Inflammatory macrophage treated with lipopolysaccharide for 4 hours (primary cell): ENCODE measurements around the gene ABL1.
"Not testable (repeated sequence)": the region's sequence is repeated elsewhere in the genome, so short reads cannot be mapped to it uniquely, and the experiment has no call there.

ENCODE experiments used
- DNase-seq: peaks from one replicate; pipeline ENCODE4 v3.0.0-alpha.2; 2020

ABL1 gene

DNA sequence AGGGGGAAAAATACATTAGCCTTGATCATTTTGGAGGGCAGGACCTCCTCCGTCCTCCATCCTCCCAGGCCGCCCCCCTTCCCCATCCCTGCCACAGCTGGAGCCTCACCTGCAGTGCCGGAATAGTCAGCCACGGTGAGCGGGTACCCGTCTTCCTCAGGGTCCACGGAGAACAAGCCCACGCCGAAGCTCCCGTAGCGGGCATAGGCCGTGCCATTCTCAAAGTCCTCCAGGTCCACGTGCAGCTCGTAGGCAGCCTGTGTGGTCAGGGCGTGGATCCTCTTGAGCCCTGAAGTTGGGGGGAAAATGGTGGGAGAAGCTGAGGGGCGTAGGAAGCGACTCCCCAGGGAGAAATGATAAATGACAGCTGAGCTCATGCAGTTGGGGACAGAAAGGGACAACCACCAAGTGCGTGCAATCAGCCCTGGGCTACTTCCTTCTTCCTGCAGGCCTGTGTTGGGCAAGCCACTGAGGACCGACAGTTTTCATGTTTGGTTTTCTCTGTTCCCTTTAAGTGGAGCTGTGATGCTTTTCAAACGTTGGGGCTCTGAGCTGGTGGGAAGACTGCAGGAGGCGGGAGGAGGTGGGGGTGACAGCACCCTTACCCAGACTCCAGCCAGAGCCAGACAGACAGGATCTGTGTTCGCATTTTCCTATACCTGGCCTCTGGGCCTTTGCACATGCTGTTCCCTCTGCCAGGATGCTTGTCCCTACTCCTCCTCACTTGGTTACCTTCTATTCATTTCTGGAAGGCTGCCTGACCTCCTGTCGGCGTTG lies 70.3 kb downstream of the ABL1 start:
- DNase-seq = peak; percentile 27

DNA sequence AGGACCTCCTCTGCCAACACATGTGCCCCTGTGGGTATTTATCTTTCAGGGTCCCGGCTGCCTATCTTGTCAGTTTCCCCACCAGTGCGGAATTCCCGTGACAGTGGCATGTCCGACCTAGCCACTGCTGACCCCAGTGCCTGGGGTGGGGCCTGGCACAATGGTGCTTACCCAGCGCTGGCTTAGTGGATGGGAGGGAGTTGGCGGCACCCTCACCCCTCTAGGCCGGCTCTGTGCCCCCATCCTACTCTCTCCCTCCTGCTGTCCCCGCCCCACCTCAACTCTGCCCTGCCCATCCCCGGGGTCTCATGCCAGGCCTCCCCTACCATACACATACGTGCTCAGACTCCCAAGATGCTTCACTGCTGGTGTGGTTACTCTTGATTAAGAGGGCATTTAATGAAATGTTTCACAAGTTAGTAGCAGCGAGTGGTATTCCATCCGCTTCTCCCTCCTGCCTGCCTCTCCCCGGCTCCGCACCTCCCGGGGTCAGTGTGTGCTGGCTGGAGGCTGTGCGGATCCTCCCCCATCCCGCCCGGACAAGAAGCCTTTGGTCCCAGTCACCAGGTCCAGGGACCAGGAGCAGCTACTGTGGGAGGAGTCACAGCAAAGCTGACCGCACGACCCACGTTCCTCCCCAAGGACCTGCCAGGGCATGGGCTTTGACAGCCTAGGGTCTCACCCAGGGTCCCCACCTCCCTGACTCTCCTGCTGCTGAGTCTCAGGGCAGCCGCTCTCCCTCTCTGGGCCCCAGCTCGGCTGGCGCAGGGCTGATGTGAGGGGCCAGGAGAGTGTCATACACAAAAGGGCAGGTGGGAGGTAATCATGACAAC lies 71.1 kb downstream of the ABL1 start:
- DNase-seq = no peak

DNA sequence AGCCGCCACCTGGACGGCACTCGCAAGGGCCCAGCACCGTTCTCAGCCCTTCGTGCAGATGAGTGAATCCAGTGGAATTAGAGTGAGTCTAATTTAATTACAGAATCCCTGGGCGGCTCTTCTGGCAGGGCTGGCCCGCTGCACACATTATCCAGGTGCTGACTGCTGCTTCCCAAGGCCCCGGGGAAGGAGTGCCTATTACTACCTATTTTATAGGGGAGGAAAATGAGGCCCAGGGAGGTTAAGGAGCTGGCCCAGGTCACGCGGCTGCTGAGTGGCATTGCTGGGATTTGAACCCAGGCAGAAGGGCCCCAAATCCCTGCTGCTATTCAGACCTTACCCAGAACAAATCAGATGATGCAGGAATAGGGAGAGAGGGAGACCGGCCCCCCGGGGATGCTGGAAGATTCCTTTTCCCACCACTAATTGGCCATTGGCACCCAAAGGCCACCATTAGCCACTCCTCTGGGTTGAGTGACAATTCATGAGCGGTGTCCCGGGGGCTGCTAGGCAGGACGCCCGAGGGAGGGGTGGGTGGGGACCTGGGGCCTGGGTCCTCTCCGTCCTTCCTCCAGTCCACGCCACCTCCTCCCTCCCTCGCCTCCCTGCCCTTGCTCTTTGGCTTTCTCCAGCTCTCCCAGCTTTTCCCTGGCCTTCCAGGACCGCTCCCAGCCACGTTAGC lies 71.8 kb downstream of the ABL1 start:
- DNase-seq = no peak

DNA sequence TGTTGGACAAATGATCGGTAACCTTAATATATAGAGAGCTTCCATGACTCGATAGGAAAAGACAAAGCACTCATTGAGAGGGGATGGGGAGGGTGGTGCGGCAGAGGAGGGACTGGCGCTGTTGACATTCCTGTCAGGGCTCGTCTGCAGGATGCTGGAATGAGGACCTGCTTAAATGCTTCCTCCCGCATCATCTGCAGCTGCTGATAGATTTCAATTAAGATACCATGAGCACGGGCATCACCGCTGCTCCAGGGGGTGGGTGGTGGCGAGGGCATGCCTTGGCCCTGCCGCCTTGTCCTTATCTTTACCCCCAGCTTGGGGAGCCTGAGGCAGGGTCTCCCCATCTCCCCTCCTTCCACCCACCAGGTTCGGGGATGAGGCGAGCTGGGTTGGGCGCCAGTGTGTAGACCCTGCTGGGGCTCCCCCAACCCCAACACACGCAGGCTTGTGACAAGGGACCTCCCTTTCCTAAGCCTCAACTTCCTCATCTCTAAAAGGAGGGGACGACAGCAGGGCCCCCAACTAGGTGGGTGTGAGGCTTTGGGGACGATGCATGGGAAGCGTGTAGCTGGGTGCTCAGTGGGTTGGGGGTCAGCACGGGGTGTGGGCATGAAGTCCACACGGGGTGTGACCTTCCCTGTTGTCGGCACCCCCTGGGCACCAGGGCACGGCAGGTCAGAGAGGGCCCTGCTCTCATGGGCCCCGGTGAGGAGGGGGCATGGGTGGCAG lies 73.3 kb downstream of the ABL1 start:
- no peak for DNase-seq

DNA sequence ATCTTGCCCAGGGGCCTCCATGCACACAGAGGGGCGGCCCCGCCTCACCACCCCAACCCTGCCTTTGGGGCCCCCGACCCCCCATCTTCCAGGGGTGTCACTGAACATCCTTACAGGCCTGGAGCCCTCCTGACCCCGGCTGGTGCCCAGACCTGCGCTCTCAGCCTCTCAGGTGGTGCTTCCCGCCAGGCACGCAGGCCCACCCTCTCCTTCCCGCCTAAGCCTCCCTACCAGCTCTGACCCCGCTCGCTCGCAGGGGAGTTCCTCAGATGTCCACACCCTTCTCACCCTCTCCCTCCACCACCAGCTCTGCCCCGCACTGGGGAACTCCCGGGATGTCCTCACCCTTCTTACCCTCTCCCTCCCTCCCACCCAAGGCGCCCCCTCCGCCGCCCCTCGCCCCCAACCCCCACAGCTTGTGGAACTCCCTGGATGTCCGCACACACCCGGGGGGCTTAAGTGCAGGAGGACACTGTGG lies 73.9 kb downstream of the ABL1 start:
- DNase-seq = no peak

DNA sequence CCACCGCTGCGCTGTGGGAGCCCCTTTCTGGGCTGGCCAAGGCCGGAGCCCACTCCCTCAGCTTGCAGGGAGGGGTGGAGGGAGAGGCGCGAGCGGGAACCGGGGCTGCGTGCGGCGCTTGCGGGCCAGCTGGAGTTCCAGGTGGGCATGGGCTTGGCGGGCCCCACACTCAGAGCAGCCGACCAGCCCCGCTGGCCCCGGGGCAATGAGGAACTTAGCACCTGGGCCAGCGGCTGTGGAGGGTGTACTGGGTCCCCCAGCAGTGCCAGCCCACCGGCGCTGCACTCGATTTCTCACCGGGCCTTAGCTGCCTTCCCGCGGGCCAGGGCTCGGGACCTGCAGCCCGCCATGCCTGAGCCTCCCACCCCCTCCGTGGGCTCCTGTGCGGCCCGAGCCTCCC lies 75.0 kb downstream of the ABL1 start:
- DNase-seq = not testable (repeated sequence)

DNA sequence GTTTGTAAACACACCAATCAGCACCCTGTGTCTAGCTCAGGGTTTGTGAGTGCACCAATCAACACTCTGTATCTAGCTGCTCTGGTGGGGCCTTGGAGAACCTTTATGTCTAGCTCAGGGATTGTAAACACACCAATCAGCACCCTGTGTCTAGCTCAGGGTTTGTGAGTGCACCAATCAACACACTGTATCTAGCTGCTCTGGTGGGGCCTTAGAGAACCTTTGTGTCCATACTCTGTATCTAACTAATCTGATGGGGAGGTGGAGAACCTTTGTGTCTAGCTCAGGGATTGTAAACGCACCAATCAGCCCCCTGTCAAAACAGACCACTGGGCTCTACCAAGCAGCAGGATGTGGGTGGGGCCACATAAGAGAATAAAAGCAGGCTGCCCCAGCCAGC lies 75.6 kb downstream of the ABL1 start:
- not testable (repeated sequence) for DNase-seq

DNA sequence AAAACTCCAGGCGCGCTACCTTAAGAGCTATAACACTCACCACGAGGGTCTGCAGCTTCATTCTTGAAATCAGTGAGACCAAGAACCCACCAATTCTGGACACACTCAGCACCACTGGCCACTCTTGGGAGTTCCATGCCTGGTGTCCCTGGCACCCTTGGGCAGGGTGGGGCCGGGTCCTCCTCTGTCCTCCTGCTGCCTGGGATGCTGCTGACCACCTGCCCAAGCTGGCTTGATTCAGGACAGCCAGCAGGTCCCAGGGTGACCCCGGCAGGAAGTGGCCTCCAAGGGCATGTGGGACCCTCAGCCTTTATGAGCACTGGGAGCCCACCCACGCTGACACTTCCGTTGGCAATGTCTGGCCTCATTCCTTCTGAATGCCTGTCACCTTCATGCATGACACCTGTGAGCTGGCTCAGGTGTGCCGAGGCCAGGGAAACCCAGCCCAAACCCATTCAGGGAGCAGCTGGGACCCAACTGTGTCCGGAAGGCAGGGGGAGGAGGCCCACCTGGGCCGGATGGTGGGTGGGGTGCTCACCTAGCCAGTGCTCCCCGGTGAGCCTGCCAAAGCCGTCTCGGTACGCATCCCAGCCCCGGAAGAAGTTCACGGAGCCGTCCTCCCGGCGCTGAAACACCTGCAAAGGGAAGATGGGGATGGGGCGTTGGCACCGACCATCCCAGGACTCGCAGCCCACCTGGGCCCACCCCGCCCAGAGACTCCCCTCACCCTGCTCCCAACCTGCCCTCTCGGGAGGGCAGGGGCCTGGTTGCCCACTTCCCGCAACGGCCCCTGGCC lies 76.4 kb downstream of the ABL1 start:
- DNase-seq = no peak

DNA sequence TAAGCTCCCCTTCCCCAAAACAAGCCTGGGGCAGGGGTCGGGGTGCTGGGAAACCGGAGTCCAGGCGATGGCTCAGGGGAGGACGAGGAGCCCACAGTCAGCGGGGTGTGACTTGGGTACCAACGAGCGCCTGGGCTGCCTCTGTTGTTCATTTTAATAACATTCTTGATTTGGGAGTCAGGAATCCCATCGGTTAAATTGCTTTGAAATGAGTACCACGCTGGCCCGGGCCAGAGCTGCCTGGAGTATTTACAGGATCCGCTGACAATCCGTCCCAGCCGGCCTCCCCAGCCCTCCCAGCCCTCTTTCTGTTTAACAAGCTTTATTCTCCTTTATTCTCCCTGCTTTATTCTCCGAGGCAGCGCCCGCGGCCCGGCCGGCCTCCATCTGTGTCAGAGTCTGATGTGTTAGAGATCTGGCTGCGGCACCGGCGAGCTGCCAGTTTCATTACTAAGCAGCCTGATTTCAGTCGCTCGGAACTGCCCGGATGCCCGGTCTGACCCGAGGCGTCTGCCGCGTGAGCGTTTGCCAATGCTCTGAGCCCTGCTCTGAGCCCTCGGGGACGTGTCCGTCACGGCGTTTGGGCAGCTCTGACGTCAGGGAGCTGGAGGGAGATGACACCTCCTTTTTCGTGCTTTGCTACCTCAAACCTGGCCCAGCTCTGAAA lies 78.0 kb downstream of the ABL1 start:
- no peak for DNase-seq

DNA sequence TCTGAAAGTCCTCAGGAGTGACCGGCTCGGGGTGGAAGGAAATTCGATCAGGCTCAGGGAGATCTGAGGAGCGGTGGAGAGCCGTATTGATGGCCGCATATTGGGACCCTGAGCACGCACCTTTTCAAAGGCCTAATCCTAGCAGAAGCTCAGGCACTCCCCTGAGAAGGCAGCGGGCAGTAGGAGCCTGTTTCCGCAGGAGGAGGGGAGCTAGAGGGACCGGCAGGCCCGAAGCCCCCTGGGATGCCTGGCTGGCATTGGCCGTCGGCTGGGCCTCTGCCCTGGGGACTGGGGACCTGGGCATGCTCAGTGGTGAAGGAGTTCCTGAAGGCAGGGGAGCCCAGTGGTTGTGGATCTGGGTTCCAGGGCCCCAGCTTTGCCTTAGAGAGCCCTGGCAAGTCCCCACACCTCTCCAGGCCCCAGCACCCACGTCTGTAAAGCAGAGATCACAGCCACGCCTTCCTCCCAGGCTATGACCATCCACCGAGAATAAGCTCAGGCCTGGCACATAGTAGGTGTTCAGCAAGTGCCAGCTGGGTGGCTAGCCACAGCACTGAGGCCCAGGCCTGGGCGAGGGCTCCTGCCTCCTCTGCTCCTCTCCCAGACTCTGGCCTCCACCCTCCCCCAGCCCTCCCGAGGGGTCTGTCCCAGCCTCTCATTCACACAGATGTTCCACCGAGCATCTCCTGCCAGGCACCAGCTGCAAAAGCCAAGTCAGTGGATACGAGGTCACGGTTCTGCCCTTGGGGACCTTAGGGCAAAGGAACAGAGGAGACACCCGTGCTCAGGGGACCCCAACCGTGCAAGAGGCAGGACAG lies 78.8 kb downstream of the ABL1 start:
- no peak for DNase-seq

DNA sequence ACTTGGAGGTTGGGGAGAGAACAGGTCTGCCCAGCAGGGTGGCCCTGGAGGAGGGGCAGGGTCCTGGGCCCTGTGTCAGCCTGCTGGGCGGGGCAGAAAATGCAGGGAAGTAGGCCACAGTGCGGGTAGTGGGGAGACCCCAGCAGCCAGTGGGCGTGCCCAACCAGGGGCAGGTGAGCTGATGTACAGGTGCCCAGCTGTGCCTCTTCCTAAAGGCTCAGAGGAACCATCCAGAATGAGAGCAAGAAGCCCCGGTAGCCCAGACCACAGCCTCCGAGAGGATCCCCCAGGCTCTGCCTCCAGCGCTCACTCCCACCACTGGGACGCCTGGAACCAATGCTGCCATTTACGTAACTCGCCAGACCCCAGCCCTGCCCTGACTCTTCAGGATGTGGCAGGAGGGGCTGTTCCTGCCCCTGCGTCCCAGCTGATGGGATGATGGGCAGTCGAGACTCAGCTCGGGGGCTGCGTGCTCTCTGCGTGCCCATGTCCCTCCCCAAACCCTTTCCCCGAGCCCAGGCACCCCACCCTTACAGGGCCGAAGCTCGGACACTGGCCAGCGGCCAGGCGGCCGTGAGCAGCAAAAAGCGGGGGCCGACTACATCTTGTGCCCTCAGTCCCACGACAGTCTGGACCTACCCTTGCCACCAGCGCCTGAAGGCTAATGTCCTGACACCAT lies 79.5 kb downstream of the ABL1 start:
- DNase-seq = no peak

DNA sequence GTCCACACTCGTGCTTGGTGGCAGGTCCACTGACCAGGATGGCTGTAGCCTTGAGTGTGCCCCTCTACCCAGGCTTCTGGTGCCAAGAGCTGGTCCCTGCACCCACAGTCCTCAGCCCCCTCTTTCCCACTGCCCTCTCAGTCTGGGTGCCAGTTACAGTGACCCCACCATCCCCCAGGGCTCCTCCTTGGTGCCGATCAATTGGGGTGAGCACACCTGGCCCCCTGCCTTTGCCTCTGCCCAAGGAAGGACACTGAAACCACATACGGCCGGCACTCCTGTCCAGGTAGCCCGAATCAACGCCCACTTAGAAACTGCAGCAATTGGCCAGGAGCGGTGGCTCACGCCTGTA lies 80.0 kb downstream of the ABL1 start:
- DNase-seq = no peak

DNA sequence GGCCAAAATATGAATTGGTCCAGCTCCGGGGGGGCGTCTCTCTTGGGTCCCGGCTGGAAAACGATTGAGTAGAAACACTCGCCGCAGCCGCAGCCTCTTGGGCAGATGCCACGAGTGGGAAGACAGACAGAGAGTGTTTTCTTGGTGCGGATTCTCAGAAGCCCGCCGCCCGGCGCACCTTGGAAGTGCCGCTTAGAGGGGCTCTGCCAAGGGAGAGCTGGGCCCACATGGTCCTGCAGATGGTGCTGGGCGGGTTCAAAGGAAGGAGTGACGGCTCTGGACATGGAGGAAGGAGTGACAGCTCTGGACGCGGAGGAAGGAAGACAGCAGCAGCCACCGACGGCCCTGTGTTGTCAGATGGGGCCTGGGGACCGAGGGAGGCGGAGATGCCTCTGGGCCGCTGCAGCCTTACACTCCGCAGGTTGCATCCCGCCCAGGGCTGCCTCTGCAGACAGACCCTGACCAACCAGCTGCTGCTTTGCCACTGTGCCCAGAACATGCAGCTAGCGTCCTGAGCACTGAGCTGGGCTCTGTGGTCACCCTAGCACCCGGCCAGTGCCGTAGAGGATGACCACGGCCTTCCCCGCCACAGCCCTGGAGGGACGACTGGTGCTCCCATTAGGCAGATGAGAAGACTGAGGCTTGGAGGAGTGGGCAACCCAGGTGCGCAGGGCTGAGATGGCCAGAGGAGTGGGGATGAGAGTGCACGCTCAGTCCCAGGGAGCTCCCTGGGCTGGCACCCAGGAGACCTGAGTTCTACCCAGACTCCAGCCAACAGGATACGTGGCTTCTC lies 82.3 kb downstream of the ABL1 start:
- DNase-seq = no peak

DNA sequence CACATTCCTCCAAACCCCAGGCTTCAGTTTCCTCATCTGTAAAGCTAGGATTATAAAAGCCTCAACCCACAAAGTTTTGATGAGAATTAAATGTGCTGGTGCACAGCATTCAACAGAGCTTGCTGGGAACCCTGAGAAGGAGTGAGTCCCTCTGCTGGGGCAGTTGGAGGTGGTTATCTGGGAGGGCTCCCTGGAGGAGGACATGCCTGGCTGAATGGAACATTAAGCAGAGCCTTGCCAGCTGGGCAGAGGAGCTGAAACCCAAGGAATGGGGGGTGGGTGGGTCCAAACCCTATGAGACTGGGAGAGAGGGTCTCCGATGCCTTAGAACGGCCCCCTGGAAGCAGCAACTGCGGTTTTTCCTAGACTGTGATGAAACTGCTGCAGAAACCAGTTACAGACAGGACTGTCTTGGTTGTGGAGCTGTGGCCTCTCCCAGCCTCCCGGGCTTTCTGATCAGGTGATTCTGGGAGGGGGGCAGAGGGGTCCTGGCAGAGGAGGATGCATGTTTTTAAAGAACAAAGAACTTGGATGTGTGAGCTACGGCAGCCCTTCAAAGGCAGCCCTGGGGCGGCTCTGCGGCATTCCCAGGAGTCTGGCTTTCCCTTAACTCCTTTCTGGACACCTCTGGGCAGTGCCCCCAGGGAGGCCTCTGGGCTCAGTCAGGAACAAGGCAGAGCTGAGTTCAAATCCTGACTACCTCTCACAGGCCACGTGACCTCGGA lies 83.2 kb downstream of the ABL1 start:
- no peak for DNase-seq

DNA sequence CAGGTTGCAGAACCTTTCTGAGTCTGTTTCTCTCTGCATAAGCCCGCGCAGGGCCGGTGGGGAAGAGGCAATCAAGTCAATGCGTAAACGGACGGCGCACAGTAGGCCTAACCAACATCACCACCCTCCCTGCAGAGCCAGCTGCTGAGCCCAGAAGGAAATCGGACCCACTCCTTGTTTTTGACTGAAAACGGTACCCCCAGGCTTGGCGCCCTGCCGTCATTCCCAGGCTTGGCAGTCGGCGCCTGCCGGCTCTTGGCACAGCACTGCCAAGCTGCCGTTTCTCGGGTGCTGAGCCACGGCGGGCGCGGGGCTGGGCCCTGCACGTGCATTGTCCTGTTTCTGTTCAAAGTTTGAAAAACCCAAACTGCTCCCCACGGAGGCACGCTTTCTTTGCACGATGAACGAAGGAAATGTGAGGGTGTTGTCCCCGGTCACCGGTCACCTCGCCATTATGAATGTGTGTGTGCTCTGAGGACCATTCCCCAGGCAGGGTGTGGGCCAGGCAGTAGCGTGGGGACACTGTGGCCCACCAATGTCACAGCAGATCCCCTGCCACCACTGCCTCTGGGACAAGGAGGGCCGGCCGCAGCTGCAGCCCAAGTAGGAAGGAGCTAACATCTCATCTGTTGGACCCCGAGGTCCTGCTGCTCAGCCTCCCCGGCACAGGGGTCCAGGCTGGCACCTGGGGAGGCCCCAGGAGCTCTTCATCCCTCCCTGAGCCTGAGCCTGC lies 83.9 kb downstream of the ABL1 start:
- no peak for DNase-seq

DNA sequence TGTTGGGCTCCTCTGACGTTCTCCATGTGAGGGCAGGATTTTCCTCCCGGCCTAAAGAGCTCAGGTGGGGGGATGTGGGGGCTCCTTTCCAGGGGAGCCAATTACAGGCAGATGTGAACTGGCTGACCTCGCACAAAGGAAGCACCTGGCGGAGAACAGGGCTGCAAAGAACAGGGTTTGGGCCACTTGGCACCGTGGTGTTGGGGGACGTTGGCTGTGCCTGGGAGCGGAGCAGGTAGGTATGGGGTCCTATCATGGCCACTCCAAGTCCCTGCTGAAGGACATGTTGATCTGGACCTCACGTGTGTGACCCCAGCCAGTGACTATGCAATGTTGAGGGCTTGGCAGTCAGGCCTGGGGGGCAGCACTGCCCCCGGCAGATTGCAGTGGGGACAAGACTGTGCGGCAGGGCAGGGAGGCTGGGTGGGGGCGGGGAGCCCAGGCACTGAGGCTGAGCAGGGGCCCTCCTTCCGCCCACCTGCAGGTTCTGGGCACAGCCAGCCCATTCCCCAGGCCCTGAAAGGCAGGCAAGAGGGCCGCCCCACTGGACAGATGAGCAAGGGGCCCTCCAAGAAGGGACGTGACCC lies 84.6 kb downstream of the ABL1 start:
- no peak for DNase-seq

DNA sequence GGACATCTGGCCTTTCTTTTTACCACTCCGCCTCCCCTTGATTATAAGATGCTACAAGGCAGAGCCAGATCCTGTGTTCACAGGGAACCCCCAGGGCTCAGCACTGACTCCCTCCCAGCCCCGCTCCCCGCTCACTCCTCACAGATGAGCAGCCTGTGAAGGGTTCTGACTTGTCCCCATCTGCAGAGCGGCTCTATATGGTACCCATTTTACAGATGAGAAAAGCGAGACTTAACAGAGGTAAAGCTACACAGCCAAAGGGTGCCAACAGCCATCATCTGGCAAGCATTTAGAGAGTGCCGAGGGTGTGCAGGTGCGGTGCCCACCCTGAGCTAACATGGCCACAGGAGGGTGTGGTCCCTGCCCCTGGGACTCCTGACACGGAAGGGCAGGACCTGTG lies 85.2 kb downstream of the ABL1 start:
- no peak for DNase-seq
